Measurements from ENCODE around the gene SCAMP2. TPM values are rescaled to one million over a fixed set of nuclear protein-coding genes. Genes with fewer than 3 reads are reported as not detected.
A peak's percentile ranks its signal among the peaks of the same experiment; 100 is the strongest.
"Not testable (repeated sequence)": the region's sequence is repeated elsewhere in the genome, so short reads cannot be mapped to it uniquely, and the experiment has no call there.

SCAMP2 gene
- polyA plus RNA-seq, 3 donors = 124 to 158 (median 124) TPM

DNA sequence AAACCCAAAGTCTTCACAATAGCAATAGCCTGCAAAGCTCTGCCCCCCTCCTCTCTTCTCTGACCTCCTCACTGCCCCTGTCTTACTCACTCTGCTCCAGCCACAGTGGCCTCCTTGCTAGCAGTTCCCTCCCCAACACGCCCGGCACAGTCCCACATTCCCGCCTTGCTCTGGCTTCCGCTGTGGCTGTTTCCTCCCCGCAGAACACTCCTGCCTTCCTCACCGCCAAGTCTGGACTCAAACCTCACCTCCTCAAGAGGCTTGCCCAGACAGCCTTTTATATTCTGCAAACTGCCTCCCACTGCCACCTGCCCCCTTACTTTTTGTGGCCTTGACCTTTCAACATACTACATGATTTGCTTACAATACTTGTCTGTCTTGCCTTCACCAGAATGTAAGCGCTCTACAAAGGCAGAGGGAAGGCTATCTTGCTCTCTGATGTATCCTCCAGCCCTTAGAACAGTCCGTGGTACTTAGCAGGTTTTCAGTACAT, 16.3 kb upstream of the SCAMP2 start:
- H3K36me3 Mint-ChIP-seq = peaks cover 15 to 24% of the 10 kb centered on the region in 2 donors
- intact Hi-C loops (cut with micrococcal nuclease) = no loop called here
- H3K36me3 ChIP-seq (replicated peaks in 1 of 2; ENCODE audit: control insufficient read depth in 1 of 2, insufficient read depth in 2 of 2, low read length in 2 of 2) = peaks cover 10 to 14% of the 10 kb centered on the region in 2 donors
- peak overlapping the region; percentile 62 to 99 (median 97) for H3K4me3 ChIP-seq (replicated peaks in 1 of 3; ENCODE audit: low read depth in 2 of 3, low read length in 3 of 3)
- peak overlapping the region; percentile 99 for H3K4me2 ChIP-seq (replicated peaks; ENCODE audit: extremely low read depth, low read length, poor library complexity, severe bottlenecking)
- H3K4me1 ChIP-seq (ENCODE audit: control insufficient read depth in 1 of 2, insufficient read depth in 2 of 2, low read length in 2 of 2) = peaks cover 41 to 47% of the 10 kb centered on the region in 2 donors
- no peaks in the 10 kb centered on the region for H3K9me3 ChIP-seq (replicated peaks in 1 of 2; ENCODE audit: control insufficient read depth in 1 of 2, insufficient read depth in 1 of 2, low read length in 2 of 2)
- H3K9me3 Mint-ChIP-seq = peaks cover 0 to 2% (median 0%) of the 10 kb centered on the region in 7 donors
- H3K27me3 Mint-ChIP-seq (ENCODE audit: low read depth in 3 of 3) = peaks cover 0 to 5% (median 0%) of the 10 kb centered on the region in 3 donors
- H3K27ac Mint-ChIP-seq = peak overlapping the region; percentile 55 to 88 (median 77)
- peak overlapping the region; percentile 99 for H2AFZ ChIP-seq (ENCODE audit: insufficient read depth, low read depth, low read length, poor library complexity, severe bottlenecking)
- no peaks in the 10 kb centered on the region for H4K20me1 ChIP-seq (ENCODE audit: insufficient read depth, low read length)
- no peaks in the 10 kb centered on the region for H3K27me3 ChIP-seq (ENCODE audit: control insufficient read depth in 2 of 2, insufficient read depth in 2 of 2, low read length in 2 of 2)
- peak in 2 of 3 donors; percentile 28 to 30 for DNase-seq
- peak overlapping the region; percentile 91 to 96 for H3K4me3 Mint-ChIP-seq
- H3K79me2 ChIP-seq (ENCODE audit: insufficient read depth, low read length) = peaks cover 6% of the 10 kb centered on the region
- peaks cover 51% of the 10 kb centered on the region for H3K4me1 Mint-ChIP-seq
- TF ChIP-seq, protein P1, sequence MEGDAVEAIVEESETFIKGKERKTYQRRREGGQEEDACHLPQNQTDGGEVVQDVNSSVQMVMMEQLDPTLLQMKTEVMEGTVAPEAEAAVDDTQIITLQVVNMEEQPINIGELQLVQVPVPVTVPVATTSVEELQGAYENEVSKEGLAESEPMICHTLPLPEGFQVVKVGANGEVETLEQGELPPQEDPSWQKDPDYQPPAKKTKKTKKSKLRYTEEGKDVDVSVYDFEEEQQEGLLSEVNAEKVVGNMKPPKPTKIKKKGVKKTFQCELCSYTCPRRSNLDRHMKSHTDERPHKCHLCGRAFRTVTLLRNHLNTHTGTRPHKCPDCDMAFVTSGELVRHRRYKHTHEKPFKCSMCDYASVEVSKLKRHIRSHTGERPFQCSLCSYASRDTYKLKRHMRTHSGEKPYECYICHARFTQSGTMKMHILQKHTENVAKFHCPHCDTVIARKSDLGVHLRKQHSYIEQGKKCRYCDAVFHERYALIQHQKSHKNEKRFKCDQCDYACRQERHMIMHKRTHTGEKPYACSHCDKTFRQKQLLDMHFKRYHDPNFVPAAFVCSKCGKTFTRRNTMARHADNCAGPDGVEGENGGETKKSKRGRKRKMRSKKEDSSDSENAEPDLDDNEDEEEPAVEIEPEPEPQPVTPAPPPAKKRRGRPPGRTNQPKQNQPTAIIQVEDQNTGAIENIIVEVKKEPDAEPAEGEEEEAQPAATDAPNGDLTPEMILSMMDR (IDR thresholded peaks at IDR 0.05) = no peak
- H3K27ac ChIP-seq (ENCODE audit: low read depth in 1 of 2, low read length in 2 of 2) = peak overlapping the region in 1 of 2 donors; percentile 84
- whole genome bisulfite sequencing (ENCODE audit: insufficient coverage) = 2% methylated on average over 8 of the region's 8 CpGs
- peak overlapping the region; percentile 77 for H3K9ac ChIP-seq (ENCODE audit: insufficient read depth, low read length, poor library complexity, severe bottlenecking)

DNA sequence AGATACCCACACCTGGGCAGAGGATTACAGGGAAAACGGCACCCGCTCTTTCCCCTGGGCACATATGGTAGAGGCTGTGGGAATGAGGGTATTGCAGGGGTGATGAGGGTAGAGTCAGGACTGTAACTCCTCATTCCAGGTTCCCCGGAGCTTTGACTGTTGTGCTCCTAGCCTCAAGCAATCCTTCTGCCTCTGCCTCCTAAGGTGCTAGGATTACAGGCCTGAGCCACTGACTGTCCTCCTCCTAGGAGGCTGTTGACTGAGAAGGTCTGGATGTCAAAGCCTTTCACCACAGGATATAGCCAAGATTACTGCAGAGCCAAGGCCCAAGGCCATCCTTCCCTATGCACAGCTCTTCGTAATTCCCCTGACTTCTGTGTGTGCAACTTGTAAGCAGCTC, 15.6 kb upstream of the SCAMP2 start:
- H3K27me3 Mint-ChIP-seq (ENCODE audit: low read depth in 3 of 3) = peaks cover 0 to 5% (median 0%) of the 10 kb centered on the region in 3 donors

DNA sequence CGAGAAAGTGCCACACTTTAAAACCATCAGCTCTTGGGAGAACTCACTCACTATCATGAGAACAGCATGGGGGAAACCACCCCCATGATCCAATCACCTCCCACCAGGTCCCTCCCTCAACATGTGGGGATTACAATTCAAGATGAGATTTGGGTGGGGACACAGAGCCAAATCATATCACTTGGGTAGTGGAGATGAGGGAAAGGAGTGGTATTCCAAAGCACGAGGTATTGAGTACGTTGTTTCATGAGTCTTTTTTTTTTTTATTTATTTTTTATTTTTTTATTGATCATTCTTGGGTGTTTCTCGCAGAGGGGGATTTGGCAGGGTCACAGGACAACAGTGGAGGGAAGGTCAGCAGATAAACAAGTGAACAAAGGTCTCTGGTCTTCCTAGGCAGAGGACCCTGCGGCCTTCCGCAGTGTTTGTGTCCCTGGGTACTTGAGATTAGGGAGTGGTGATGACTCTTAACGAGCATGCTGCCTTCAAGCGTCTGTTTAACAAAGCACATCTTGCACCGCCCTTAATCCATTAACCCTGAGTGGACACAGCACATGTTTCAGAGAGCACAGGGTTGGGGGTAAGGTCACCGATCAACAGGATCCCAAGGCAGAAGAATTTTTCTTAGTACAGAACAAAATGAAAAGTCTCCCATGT, 14.5 kb upstream of the SCAMP2 start:
- H3K36me3 ChIP-seq (replicated peaks in 1 of 2; ENCODE audit: control insufficient read depth in 1 of 2, insufficient read depth in 2 of 2, low read length in 2 of 2); H3K27me3 ChIP-seq (ENCODE audit: control insufficient read depth in 2 of 2, insufficient read depth in 2 of 2, low read length in 2 of 2); H3K4me3 Mint-ChIP-seq; intact Hi-C loops (cut with micrococcal nuclease); H3K27me3 Mint-ChIP-seq (ENCODE audit: low read depth in 3 of 3); H3K9me3 ChIP-seq (replicated peaks in 1 of 2; ENCODE audit: control insufficient read depth in 1 of 2, insufficient read depth in 1 of 2, low read length in 2 of 2); H2AFZ ChIP-seq (ENCODE audit: insufficient read depth, low read depth, low read length, poor library complexity, severe bottlenecking); H3K9ac ChIP-seq (ENCODE audit: insufficient read depth, low read length, poor library complexity, severe bottlenecking); H3K27ac ChIP-seq (ENCODE audit: low read depth in 1 of 2, low read length in 2 of 2); H3K4me3 ChIP-seq (replicated peaks in 1 of 3; ENCODE audit: low read depth in 2 of 3, low read length in 3 of 3); H4K20me1 ChIP-seq (ENCODE audit: insufficient read depth, low read length); H3K9me3 Mint-ChIP-seq; H3K4me2 ChIP-seq (replicated peaks; ENCODE audit: extremely low read depth, low read length, poor library complexity, severe bottlenecking); H3K27ac Mint-ChIP-seq; DNase-seq; H3K79me2 ChIP-seq (ENCODE audit: insufficient read depth, low read length): not testable (repeated sequence)
- H3K4me1 Mint-ChIP-seq = peaks cover 58% of the 10 kb centered on the region
- H3K36me3 Mint-ChIP-seq = peaks cover 6 to 10% of the 10 kb centered on the region in 2 donors
- H3K4me1 ChIP-seq (ENCODE audit: control insufficient read depth in 1 of 2, insufficient read depth in 2 of 2, low read length in 2 of 2) = peaks cover 55 to 60% of the 10 kb centered on the region in 2 donors
- WGBS (ENCODE audit: insufficient coverage) = no CpG with 5 or more reads among the region's 10 CpGs

More for the DNA sequence above, 15.6 kb upstream of the SCAMP2 start:
- no peaks in the 10 kb centered on the region for H3K9me3 ChIP-seq (replicated peaks in 1 of 2; ENCODE audit: control insufficient read depth in 1 of 2, insufficient read depth in 1 of 2, low read length in 2 of 2)
- H3K9me3 Mint-ChIP-seq = peaks cover 0 to 2% (median 0%) of the 10 kb centered on the region in 7 donors
- no peak for DNase-seq
- H3K36me3 Mint-ChIP-seq = peaks cover 15 to 21% of the 10 kb centered on the region in 2 donors
- no peaks in the 10 kb centered on the region for H3K27me3 ChIP-seq (ENCODE audit: control insufficient read depth in 2 of 2, insufficient read depth in 2 of 2, low read length in 2 of 2)
- no peak overlapping the region for H3K9ac ChIP-seq (ENCODE audit: insufficient read depth, low read length, poor library complexity, severe bottlenecking)
- no peak overlapping the region for H2AFZ ChIP-seq (ENCODE audit: insufficient read depth, low read depth, low read length, poor library complexity, severe bottlenecking)
- H3K36me3 ChIP-seq (replicated peaks in 1 of 2; ENCODE audit: control insufficient read depth in 1 of 2, insufficient read depth in 2 of 2, low read length in 2 of 2) = peaks cover 10 to 14% of the 10 kb centered on the region in 2 donors
- H3K4me1 Mint-ChIP-seq = peaks cover 57% of the 10 kb centered on the region
- intact Hi-C loops (cut with micrococcal nuclease) = no loop called here
- TF ChIP-seq, protein P1 (IDR thresholded peaks at IDR 0.05) = no peak
- peaks cover 48 to 54% of the 10 kb centered on the region in 2 donors for H3K4me1 ChIP-seq (ENCODE audit: control insufficient read depth in 1 of 2, insufficient read depth in 2 of 2, low read length in 2 of 2)
- no peak overlapping the region for H3K4me2 ChIP-seq (replicated peaks; ENCODE audit: extremely low read depth, low read length, poor library complexity, severe bottlenecking)
- peaks cover 6% of the 10 kb centered on the region for H3K79me2 ChIP-seq (ENCODE audit: insufficient read depth, low read length)
- H3K4me3 ChIP-seq (replicated peaks in 1 of 3; ENCODE audit: low read depth in 2 of 3, low read length in 3 of 3) = no peak overlapping the region
- no peak overlapping the region for H3K27ac ChIP-seq (ENCODE audit: low read depth in 1 of 2, low read length in 2 of 2)
- H3K4me3 Mint-ChIP-seq = peak overlapping the region in 1 of 2 donors; percentile 96
- no peak overlapping the region for H3K27ac Mint-ChIP-seq
- H4K20me1 ChIP-seq (ENCODE audit: insufficient read depth, low read length) = no peaks in the 10 kb centered on the region
- WGBS (ENCODE audit: insufficient coverage) = 100% methylated on average over 1 of the region's 4 CpGs

Data from CD14-positive monocyte (primary cell).